Activated CD8-positive, alpha-beta memory T cell treated with anti-CD3 and anti-CD28 coated beads for 1 hour (primary cell): Measurements from ENCODE around the gene MORN1.
A peak's percentile ranks its signal among the peaks of the same experiment; 100 is the strongest.

Source experiments
- DNase-seq, 2 donors: peaks; one replicate each; pipeline ENCODE4 v3.0.0-alpha.2; 2020; ENCODE audit warnings: low read depth in 1 of 2; ENCODE audit errors: extremely low read depth in 1 of 2

MORN1 gene

DNA sequence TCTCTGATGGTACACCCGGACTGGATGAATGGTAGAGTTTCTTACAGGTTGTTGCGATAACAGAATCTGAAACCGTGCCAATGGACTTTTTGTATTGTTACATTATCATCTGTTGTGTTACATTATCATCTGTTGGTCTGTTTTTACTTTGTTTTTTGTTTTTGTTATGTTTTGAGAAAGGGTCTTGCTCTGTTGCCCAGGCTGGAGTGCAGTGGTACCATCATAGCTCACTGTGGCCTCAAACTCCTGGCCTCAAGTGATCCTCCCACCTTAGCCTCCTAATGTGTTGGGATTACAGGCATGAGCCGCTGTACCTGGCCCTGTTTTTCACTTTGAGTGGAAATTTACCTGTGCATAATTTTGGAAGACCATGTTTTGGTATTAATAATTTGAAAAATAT is 31.2 kb upstream of the MORN1 start:
- DNase-seq: no peak

DNA sequence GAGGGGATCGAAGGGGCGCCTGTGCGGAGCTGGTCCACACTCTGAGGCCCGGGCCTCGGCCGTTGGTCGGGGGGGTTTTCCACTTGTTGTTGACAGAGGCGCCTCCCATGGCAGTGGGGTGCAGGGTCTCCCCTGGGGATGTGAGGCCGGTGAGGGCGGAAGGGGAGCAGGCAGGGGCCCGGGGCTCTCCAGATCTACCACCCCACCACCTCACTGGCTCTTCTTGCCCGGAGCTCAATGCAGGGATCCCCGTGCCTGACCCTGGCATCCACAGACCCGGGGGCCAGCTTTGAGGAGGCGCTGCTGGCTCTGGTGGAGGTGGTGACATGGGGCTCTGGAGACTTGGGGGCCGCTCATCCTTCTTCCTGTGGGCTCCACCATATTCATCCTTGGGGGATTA is 28.1 kb upstream of the MORN1 start:
- DNase-seq: no peak

DNA sequence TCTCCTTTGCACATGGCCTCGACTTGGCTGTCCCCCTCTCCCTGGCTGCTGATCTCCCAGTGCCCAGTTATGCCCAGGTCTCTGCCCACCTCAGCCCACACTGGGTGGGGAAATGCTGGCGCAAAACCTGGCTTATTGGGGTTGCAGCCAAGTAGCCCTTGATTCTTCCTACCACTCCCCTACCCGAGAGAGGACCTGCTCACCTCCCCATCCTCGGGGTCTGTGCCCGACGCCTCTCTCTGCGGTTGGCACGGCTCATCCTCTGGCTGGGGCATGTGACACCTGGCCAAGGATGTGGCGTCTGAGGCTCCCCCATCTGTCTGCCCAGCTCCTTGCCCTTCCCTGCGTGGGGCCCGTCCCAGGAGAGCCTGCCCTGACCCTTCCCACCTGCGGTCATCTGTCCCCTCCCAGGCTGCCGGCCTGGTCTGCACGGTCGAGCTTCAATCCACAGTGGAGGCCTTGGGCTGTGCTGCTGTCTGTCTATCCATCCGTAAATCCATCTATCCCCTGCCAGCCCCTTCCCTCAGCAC is 27.5 kb upstream of the MORN1 start:
- no peak for DNase-seq

DNA sequence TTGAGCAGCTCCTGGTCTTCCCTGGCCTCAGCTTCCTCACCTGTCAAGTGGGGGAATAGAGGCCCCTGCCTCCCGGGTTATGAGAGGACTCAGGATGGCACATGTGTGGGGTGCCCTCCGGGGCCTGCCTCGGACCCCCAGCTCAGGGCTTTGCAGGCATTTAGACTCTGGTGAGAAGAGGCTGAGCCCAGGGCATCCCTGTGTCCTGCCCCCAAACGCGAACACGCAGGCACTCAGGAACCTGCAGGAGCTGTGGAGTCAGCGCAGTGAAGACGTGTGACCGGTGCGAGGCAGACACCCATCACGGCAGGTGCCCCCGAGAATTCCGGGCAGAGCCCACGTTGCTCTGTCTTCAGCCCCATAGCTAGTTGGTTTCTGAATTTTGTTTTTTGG is 26.5 kb upstream of the MORN1 start:
- DNase-seq: no peak

DNA sequence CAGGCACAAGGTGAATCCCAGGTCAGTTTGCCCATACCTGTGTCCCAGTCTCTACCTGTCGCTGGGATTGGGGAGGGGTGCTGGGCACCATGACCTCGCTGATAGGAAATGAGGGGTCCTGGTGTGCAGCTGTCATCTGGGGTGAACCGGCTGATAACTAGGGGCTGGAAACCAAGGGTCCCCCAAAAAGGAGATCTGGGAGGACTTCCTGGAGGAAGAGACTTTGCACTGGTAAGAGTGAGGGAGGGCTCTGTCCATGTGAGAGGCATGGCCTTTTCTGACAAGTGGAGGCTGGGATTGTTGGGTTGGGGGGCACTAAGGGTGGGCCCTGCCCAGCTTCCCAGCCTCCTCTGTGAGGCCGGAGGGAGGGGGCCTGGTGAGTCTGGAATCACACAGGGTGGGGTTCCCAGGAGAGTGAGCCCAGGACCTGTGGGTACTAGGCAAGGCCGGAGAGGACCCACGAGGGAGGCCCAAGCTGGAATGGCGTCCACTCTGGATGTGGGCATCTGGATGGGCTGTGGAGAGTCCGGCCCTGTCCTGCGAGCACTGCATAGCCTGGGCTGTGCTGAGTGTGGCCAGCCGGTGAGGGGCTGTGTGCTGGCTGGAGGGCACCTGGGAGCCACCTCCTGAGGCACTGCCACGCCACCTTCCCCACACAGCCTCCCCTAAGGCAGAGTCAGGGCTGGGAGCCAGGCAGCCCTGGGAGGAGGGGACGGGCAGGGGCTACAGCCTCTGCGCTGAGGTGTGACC is 25.9 kb upstream of the MORN1 start:
- no peak for DNase-seq

DNA sequence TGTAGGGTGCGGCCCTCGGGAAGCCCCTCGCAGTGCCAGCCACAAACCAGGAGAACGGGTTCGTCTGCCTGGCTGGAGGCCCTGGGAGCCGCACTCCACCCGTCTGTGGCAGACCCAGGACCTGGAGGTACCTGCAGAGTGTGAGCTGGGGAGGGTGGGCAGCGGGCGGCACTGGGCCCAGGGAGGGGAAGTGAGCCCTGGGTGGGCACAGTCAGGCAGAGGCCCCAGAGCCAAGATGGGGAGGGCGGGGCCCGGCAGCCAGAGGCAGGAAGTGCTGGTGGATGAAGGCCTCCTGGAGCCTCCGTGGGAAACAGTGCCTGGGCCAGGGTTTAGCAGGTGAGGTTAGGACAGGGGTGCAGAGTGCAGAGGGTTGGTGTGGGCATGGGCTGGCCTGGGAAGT is 25.0 kb upstream of the MORN1 start:
- DNase-seq: no peak

DNA sequence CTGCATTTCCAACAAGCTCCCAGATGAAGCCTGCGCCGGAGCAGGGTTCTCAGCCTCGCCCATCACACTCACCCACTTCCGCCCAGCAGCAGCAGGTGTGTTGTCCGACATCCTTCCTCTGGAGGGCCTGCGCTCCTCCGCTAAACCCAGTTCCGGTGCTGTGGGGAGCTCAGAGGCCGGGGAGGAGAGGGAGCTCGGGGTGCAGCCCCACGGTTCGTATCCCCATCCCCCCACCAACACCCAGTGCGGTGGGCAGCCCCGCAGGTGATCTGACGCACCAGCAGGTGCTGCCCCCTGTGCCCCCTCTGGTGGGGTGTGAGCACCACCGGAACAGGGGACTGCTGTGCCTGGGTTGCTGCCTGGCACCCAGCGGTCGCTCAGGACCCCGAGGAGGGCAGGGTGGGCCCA is 24.5 kb upstream of the MORN1 start:
- no peak for DNase-seq

DNA sequence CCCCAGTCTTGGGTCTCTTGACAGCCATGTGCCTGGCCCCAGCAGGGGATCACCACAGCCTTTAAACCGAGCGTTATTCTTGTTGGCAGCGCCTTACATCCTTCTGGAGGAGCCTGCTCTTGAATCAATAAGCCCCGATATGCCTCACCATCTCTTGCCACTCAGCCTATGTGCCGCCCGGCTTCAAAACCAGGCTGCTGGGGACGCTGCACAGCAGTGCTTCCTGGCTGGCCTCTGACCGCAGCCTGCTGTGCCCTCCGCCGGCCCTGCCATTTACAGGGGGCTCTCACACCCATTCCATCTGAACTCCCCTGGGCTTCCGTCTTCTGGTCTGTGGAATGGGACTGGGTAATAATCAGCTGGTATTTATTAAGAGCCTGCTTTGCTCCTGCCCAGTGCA is 24.0 kb upstream of the MORN1 start:
- DNase-seq: no peak

DNA sequence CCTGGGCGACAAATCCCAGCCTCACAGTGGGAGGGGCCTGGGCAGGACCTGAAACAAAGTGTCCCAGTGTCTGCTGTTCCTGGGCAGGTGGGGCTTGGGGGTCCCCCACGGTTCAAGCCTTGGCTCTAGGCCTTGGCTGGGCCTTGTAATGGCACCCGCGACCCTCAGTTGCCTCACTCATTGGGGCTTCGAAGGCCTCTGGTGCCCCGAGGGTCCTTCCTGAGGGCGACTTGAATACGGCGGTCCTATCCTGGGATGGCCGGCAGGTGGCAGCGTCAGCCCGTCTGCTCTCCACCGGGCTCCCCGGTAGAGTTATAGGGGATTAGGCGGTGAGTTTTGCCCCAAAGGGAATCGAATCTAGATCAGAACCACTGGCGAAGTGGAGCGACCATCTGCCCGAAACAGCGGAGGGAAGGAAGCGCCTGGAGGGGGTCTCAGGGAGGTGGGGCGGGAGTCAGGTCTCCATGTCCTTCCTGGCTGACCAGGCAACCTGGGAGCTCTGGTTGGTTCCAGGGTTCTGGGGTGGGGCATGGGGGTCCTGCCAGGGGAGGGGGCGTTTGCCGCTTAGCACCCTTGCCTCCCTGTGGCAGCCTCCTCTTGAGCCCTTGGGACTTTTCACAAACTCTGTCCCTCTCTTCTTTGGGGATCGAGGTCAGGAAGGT is 23.1 kb upstream of the MORN1 start:
- DNase-seq: peak; percentile 48 to 72

DNA sequence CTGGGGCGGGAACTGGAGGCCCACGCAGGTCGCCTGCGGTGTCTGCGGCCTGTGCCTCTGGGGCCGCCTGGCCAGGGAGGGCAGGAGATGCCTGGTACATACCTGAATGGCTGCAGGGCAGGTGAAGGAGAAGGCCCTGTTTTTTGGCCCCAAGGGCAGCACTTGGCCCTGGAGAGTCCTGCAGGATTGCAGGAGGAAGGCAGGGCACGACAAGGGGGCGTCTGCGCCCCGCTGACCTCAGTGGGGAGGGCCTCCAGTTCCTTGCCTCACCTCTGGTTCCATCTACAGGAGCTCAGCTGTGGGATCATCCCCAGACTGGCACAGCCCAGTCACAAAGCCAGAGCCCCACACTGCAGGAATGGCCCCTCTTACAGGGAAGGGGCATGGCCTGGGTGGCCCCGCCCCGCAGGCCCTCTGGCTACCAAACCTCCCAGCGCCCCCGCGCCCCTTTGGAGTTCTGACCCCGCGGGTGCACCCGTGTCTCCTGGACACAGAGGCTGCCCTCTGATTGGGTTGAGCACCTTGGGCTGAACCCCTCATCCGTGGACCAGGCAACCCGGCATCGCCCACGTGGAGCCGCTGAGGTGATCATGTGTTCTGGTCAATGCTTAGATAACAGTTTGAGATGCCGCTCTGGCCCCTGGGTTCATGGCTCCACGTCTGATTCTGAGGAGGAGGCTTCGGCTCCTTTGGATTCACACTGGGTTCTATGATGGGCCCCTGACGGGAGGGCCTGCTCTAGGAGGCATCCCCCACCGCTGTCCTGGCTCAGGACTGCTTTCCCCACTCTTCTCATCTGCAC is 22.3 kb upstream of the MORN1 start:
- DNase-seq: no peak

DNA sequence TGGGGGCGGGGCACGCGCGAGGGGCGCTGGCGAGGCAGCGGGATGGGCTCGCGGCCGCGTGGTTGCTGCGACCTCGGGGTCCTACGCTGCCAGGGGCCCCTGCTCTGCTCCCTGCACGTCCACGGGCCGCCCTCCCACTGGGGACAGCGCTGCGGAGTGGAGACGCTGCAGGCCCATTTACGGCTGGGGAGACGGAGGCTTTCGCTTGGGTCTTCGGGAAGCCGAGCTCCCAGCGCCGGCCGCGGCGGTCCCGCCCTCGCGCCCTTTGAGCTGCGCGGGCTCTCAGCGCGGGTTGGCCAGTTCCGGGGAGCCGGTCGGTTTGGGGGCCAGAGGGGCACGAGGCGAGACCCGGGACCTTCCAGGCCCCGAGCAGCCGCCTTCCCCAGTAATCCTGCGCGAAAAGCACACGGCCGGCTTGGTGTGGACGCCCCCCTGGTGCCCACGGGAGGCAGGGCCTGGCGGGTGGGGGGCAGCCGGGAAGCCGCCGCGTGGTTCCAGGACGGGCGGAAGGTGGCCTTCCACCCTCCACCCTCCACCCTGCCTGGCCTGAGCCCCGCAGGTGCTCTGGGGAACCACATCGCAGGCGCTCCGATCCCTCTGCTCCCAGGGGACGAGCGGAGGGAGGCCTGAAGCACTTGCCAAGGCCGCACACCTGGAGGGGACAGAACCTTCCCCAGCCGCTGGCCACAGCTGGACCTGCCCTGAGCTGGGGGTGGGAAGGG is 21.6 kb upstream of the MORN1 start:
- no peak for DNase-seq

DNA sequence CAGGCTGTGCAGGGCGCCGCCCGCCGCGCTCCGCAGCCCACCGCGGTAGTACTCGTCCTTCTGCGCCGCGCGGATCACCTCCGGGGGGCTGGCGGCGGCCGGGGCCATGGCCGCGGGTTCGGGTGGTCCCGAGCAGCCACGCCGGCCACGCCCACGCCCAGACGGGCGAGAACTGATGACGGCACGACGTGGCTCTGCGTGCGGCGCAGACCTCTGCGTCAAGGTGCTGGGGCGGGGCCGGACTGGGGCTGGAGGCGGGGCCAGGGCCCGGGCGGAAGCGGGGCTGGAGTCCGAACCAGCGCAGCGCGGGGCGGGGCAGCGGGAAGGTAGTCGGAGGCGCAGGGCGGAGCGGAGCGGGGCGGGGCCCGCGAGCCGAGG is 21.0 kb upstream of the MORN1 start, which contains the start of gene PEX10:
Gene PEX10 (minus strand): TSS at position 170 of the 378 bp plus-strand sequence. CDS start 62 bp downstream, at position 108.
- DNase-seq: peak; percentile 93 to 98

DNA sequence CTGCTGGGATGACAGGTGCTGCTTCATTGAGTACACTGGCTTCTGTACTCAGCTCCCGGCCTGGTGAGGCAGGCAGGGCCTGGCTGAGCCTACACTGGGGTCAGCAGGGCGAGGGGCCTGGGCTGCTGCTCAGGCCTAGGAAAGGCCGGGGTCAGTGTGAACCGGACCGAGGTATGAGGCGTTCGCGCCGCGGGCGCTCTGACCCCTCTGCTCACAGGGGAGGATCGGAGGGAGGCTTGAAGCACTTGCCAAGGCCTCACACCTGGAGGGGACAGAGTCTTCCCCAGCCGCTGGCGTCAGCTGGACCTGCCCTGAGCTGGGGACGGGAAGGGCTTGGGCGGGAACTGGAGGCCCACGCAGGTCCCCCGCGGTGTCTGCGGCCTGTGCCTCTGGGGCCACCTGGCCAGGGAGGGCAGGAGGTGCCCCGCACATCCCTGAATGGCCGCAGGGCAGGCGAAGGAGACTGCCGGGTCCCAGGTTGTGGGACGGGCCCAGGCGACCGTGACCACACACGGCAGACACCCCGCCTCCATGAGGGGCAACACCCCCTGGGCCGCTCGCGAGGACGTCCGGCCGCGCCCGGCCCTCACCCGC is 20.5 kb upstream of the MORN1 start:
- no peak for DNase-seq

DNA sequence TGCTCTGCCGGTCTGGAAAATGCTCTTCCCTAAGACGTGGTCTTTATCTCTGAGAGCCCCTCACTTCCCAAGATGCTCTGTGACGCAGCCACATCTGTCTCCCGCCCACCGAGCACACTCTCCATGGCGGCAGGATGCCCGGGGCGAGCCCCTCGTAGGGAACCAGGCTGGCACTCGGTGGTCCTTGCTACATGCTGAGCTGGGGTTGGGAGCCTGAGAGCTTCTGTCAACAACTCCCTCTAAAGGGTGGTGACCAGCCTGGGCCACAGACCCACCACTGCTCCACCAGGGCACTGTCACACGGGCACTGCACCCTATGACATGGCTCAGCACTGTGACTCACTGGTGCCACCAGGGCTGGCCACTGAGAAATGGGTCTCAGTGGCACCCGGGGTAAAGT is 18.4 kb upstream of the MORN1 start:
- DNase-seq: no peak

DNA sequence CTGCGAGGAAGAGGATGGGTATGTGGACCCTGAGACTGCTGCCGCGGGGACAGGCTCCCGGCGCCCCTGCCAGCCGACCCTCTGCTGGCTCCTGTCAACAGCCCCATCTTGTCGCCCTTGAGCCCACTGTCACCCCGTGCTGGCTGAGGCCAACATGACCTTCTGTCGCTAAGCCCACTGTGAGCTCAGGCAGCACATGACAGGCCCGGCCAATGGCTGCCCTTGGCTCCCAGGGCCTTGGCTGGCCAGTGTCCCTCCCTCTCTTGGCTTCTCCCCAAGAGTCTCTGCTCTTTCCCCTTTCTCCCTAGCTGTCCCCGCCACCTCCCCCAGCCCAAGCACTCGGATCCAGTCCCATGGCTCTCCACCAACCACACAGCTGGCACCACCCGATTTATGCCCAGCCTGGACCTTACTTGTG is 17.5 kb upstream of the MORN1 start:
- DNase-seq: no peak

DNA sequence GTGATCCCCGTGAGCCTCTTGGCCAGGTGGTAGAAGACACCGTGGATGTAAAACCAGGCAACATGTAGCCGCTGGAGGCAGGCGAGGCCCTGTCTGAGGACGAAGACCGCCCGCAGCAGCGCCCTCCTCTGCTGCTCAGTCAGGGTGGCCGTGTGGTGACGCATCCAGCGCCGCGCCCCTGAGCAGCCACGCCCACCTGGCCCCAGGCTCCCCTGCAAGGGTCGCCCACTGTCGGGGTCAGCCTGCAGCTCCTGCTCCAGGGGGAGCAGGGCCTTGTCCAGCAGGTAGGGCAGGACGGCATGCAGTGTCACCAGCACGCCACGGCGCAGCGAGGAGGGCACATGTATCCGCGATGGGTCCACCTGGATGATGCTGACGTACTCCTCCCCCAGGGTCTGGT is 17.1 kb upstream of the MORN1 start:
- DNase-seq: no peak

DNA sequence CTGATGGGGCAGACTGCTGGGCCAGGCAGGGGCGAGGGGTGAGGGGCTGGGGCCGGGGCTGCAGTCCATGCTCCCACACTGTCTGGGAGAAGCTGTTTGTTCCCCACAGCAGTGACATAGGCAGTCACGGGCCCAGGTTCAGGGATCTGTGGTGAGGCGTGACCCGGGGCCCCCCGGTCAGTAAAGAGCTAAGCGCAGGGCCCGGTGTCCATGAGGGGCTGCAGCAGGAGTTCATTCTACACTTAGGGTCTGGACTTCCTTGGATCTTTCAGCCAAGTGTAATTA is 16.6 kb upstream of the MORN1 start:
- no peak for DNase-seq

DNA sequence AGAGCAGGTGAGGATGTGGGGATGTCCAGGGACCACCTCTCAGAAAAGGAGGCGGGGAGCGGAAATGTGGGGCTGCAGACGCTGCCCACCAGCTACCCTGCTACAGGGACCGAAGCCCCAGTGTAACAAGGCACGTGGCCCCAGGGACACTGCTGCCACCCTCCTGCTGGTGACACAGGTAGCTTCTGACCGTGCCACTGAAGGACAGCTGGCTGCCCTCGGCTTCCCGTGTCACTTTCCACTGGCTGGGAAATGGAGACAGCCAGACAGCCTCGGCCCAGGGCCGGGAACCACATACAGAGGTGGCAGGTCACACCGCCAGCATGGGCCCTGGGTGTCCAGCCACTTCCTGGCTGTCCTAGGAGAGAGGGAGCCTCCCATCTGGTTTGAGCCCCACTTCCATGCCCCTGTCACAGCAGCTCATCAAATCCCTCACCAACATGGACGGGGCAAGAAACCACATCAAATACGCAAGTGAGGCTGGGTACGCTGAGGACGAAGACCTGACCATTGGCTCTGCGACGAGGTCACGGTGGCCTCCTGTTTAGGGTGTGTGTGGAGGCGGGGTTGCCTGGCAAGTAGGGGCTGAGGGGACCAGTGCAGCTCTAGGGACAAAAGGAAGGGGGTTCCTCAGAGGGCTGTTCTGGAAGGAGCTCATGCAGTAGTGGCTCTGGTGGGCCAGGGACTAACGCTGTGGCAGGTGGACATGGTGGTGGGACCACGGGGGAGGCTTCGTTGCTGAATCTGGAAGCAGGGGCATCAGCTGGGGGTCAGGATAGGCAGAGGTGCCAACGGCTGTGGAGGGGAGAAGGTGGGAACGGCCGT is 16.0 kb upstream of the MORN1 start:
- DNase-seq: no peak

DNA sequence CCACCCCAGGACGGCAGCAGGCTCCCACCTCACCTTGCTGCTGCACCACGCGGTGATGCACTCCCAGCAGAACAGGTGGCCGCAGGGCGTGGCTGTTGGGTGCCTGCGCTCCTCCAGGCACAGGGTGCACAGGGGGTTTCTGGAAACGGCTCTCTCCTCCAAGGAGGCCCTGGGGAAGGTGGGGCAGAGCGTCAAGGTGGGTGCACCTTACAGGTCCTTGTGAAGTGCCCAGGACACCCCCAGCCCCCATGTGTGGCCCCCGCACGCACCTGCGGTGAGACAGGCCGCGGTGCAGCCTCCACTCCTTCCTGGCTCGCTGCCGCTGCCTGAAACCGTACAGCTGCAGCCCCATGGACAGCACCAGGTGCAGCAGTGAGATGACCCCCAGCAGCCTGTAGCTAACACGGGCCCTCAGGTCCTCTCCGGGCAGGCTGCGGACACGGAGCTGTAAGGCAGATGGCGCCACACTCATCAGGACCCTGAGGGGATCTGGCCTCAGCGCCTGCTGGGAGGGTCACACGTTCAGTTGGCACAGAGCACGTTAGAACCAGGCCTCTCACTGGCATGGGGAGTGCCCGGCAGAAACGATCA is 15.2 kb upstream of the MORN1 start:
- DNase-seq: no peak
